H1 (cell line): ENCODE results near the gene SEC16A. TPM values are rescaled to one million over a fixed set of nuclear protein-coding genes. Genes with fewer than 3 reads are reported as not detected.

Experiments
- SIN3A ChIP-seq, 2 experiments: IDR thresholded peaks in 1 of 2; conservative IDR thresholded peaks in 1 of 2; 2 replicates each; pipeline ENCODE4 v1.6.1; 2011 to 2012; ENCODE audit warnings: low read length in 2 of 2, improper control_type of control experiment in 1 of 2, low read depth in 1 of 2, mild to moderate bottlenecking in 1 of 2
- SIX5 ChIP-seq: IDR thresholded peaks from 2 replicates; pipeline ENCODE4 v1.6.1; 2011; ENCODE audit warnings: mild to moderate bottlenecking, low read depth, low read length
- polyA plus RNA-seq, 7 experiments: library from polyadenylated mRNA; depleted of rRNA in 3 of 7; stranded (reverse) in 5 of 7; unstranded in 2 of 7; fragments of >200 nt in 5 of 7; fragments of 200-250 nt in 2 of 7; gene quantifications; 1 replicate in 5 of 7; 2 replicates in 1 of 7; 4 replicates in 1 of 7; pipeline versions ENCODE4 v1.2.1 to v1.2.3, GENCODE V29; 2011 to 2013; ENCODE audit warnings: missing spikeins in 2 of 7, mixed read lengths in 2 of 7
- total RNA-seq: library from RNA; stranded (reverse); fragmentation: NEBNext Ultra II Directional; extraction: Animal tissue kit (Norgen Biotek cat#: 25700); gene quantifications from 2 replicates; pipeline ENCODE4 v1.2.1, GENCODE V29; 2021

SEC16A gene
- total and polyA plus RNA-seq, 2 of the 8 experiments (the other 6 are each of a cell fraction or from before 2014, with no cell fraction given), result 21.6 to 49.0 TPM

- TF ChIP-seq SIN3A (conservative IDR thresholded peaks at IDR 0.05 in 1 of 2, IDR thresholded peaks at IDR 0.05 in 1 of 2; ENCODE audit: low read depth in 1 of 2, low read length in 2 of 2) (no peak), SIX5 (no peak)
- TF ChIP-seq, all 59 proteins: peak for 0
Measured at GRCh38 chr9:136457326-136457725, 25.5 kb downstream of the SEC16A start (continued).
